Liver (tissue), 9 donors: ENCODE data around the gene SLC11A2. TPM values are rescaled to one million over a fixed set of nuclear protein-coding genes. Genes with fewer than 3 reads are reported as not detected.

Source experiments
- DNase-seq: peaks from one replicate; pipeline ENCODE4 v3.0.0-alpha.2; 2017; ENCODE audit warnings: low spot score
- H3K27ac ChIP-seq, 2 donors: one replicate each; pipeline ENCODE4 v1.7.0; 2013; ENCODE audit warnings: inconsistent platforms in 2 of 2, low read length in 2 of 2, control low read depth in 1 of 2, low read depth in 1 of 2, mild to moderate bottlenecking in 1 of 2
- H3K27me3 ChIP-seq, 4 donors: one replicate each; pipeline versions ENCODE4 v1.6.1 to v1.7.0; 2013; ENCODE audit warnings: low read length in 3 of 4, inconsistent platforms in 1 of 4, mild to moderate bottlenecking in 1 of 4, moderate library complexity in 1 of 4; ENCODE audit not compliant: control insufficient read depth in 4 of 4, insufficient read depth in 4 of 4
- H3K36me3 ChIP-seq, 4 donors: one replicate each; pipeline versions ENCODE4 v1.6.1 to v1.7.0; 2013; ENCODE audit warnings: low read length in 3 of 4, mild to moderate bottlenecking in 3 of 4, low read depth in 1 of 4, moderate library complexity in 1 of 4; ENCODE audit not compliant: control insufficient read depth in 4 of 4, insufficient read depth in 3 of 4
- H3K4me1 ChIP-seq, 4 donors: one replicate each; pipeline versions ENCODE4 v1.6.1 to v1.7.0; 2013; ENCODE audit warnings: low read length in 3 of 4, mild to moderate bottlenecking in 3 of 4, moderate library complexity in 1 of 4; ENCODE audit not compliant: control insufficient read depth in 4 of 4, insufficient read depth in 4 of 4
- H3K4me3 ChIP-seq, 3 donors: one replicate each; pipeline versions ENCODE4 v1.6.1 to v1.7.0; 2013; ENCODE audit warnings: low read length in 3 of 3, control low read depth in 1 of 3, low read depth in 1 of 3, mild to moderate bottlenecking in 1 of 3
- H3K9ac ChIP-seq, 2 donors: one replicate each; pipeline ENCODE4 v1.7.0; 2013; ENCODE audit warnings: low read length in 2 of 2, mild to moderate bottlenecking in 2 of 2, moderate library complexity in 2 of 2, control low read depth in 1 of 2, low read depth in 1 of 2
- H3K9me3 ChIP-seq, 4 donors: one replicate each; pipeline versions ENCODE4 v1.6.1 to v1.7.0; 2013; ENCODE audit warnings: low read length in 3 of 4; ENCODE audit not compliant: control insufficient read depth in 4 of 4
- ATF3 ChIP-seq: IDR thresholded peaks from 2 replicates; pipeline ENCODE4 v1.6.1; 2016; ENCODE audit warnings: antibody characterized with exemption
- CTCF ChIP-seq: fragments of 150-350 bp; IDR thresholded peaks from 2 replicates; pipeline ENCODE4 v1.5.1; 2017; ENCODE audit warnings: improper control_type of control experiment, low read depth, low read length; ENCODE audit not compliant: missing input control
- EGR1 ChIP-seq, 2 donors: IDR thresholded peaks; 2 replicates each; pipeline ENCODE4 v1.6.1; 2016 to 2018; ENCODE audit warnings: antibody characterized with exemption in 2 of 2, low read depth in 2 of 2
- FOXA1 ChIP-seq: IDR thresholded peaks from 2 replicates; pipeline ENCODE4 v1.6.1; 2016; ENCODE audit warnings: antibody characterized with exemption
- FOXA2 ChIP-seq: IDR thresholded peaks from 2 replicates; pipeline ENCODE4 v1.6.1; 2016; ENCODE audit warnings: antibody characterized with exemption
- GABPA ChIP-seq, 2 donors: IDR thresholded peaks in 1 of 2; conservative IDR thresholded peaks in 1 of 2; 2 replicates each; pipeline ENCODE4 v1.6.1; 2016; ENCODE audit warnings: antibody characterized with exemption in 2 of 2, mild to moderate bottlenecking in 1 of 2, moderate library complexity in 1 of 2
- HNF4A ChIP-seq, 2 donors: conservative IDR thresholded peaks; 2 replicates each; pipeline ENCODE4 v1.6.1; 2016; ENCODE audit warnings: antibody characterized with exemption in 2 of 2, mild to moderate bottlenecking in 2 of 2
- HNF4G ChIP-seq: IDR thresholded peaks from 2 replicates; pipeline ENCODE4 v1.6.1; 2016; ENCODE audit warnings: antibody characterized with exemption
- JUND ChIP-seq, 2 donors: IDR thresholded peaks; 2 replicates each; pipeline ENCODE4 v1.6.1; 2016; ENCODE audit warnings: antibody characterized with exemption in 2 of 2
- MAX ChIP-seq: IDR thresholded peaks from 2 replicates; pipeline ENCODE4 v1.6.1; 2016; ENCODE audit warnings: antibody characterized with exemption
- NR2F2 ChIP-seq: IDR thresholded peaks from 2 replicates; pipeline ENCODE4 v1.6.1; 2016; ENCODE audit warnings: antibody characterized with exemption
- RAD21 ChIP-seq, 2 donors: IDR thresholded peaks; 2 replicates each; pipeline ENCODE4 v1.6.1; 2016; ENCODE audit warnings: antibody characterized with exemption in 2 of 2, mild to moderate bottlenecking in 2 of 2
- REST ChIP-seq: IDR thresholded peaks from 2 replicates; pipeline ENCODE4 v1.6.1; 2016; ENCODE audit warnings: antibody characterized with exemption, mild to moderate bottlenecking
- RXRA ChIP-seq, 2 donors: IDR thresholded peaks; 2 replicates each; pipeline ENCODE4 v1.6.1; 2017 to 2018; ENCODE audit warnings: antibody characterized with exemption in 2 of 2, mild to moderate bottlenecking in 1 of 2
- SP1 ChIP-seq: IDR thresholded peaks from 2 replicates; pipeline ENCODE4 v1.6.1; 2018; ENCODE audit warnings: antibody characterized with exemption, mild to moderate bottlenecking
- TAF1 ChIP-seq: conservative IDR thresholded peaks from 2 replicates; pipeline ENCODE4 v1.6.1; 2016; ENCODE audit warnings: antibody characterized with exemption, mild to moderate bottlenecking
- YY1 ChIP-seq: IDR thresholded peaks from 2 replicates; pipeline ENCODE4 v1.6.1; 2016; ENCODE audit warnings: antibody characterized with exemption, mild to moderate bottlenecking
- ZBTB33 ChIP-seq: IDR thresholded peaks from 2 replicates; pipeline ENCODE4 v1.6.1; 2016; ENCODE audit warnings: antibody characterized with exemption
- WGBS: extraction: QIAGEN DNeasy Blood & Tissue Kit; methylation state at CpG from one replicate; pipeline ENCODE4 v1.1.7; 2013; 5-methylcytosine and 5-hydroxymethylcytosine counted together
- polyA plus RNA-seq, 2 donors: library from polyadenylated mRNA; stranded (reverse) in 1 of 2; unstranded in 1 of 2; fragments of 200-250 nt in 1 of 2; fragments of >200 nt in 1 of 2; fragmentation: Nextera tagmentation in 1 of 2; extraction: Ambion mirVana in 1 of 2; gene quantifications; one replicate each; pipeline versions ENCODE4 v1.2.1 to v1.2.3, GENCODE V29; 2013 to 2015
- total RNA-seq, 2 donors: library from RNA; depleted of rRNA; stranded (reverse); fragments of >200 nt; gene quantifications; one replicate each; pipeline ENCODE4 v1.2.3, GENCODE V29; 2014
- donor health status: healthy.
- donor health status: healthy.
- donor health status: healthy.
- donor health status: healthy.
- donor health status: healthy.

Gene SLC11A2
- total and polyA plus RNA-seq, 4 donors = 15.2 to 108 (median 52.2) TPM

- H3K4me1 ChIP-seq = peaks cover 0 to 21% (median 12%) of the 10 kb centered on the region in 4 donors
- peak overlapping the region; percentile 9 to 48 for H3K9ac ChIP-seq
- peak; percentile 40 for DNase-seq
- peak overlapping the region; percentile 7 to 21 for H3K27ac ChIP-seq
- no peaks in the 10 kb centered on the region for H3K9me3 ChIP-seq
- 40% methylated on average over 8 of the region's 8 CpGs for WGBS
- no peak overlapping the region for H3K4me3 ChIP-seq
- H3K27me3 ChIP-seq = no peaks in the 10 kb centered on the region
- H3K36me3 ChIP-seq = peaks cover 4 to 37% (median 23%) of the 10 kb centered on the region in 4 donors
- TF ChIP-seq TAF1 (no peak), EGR1 (IDR thresholded peaks at IDR 0.05; ENCODE audit: low read depth in 2 of 2) (no peak), ATF3 (no peak), RAD21 (IDR thresholded peaks at IDR 0.05) (peak; percentile 91 to 93), REST (no peak), SP1 (no peak), FOXA1 (no peak), ZBTB33 (no peak), NR2F2 (no peak), YY1 (peak; percentile 33), HNF4A (conservative IDR thresholded peaks at IDR 0.05) (peak; percentile 66 to 83), GABPA (IDR thresholded peaks at IDR 0.05 in 1 of 2, conservative IDR thresholded peaks at IDR 0.05 in 1 of 2) (no peak), CTCF (peak; percentile 45), HNF4G (peak; percentile 58), RXRA (IDR thresholded peaks at IDR 0.05) (peak; percentile 69 to 83), JUND (IDR thresholded peaks at IDR 0.05) (peak; percentile 62 to 67), MAX (no peak), FOXA2 (peak; percentile 10)
These were observed 39.0 kb downstream of the SLC11A2 start for GRCh38 chr12:50986966-50987737.
